GM12878 (cell line): ENCODE measurements around the gene TSPAN5. TPM values are rescaled to one million over a fixed set of nuclear protein-coding genes. Genes with fewer than 3 reads are reported as not detected.

Experiments used
- ATAC-seq: fragments of 200-7000 bp; cut with Tn5 transposase; 3 replicates; pipeline ENCODE4 v1.9.1; 2020; ENCODE audit warnings: mild to moderate bottlenecking, moderate library complexity
- BruUV-seq: library from RNA; stranded (reverse); fragments of 400-500 nt; replicated peaks from 2 replicates; lab custom pipeline; 2021; lab: Mats Ljungman, UMichigan
- CTCF ChIA-PET: fragments of 300-600 bp; sonication (Branson Sonifier 250); formaldehyde crosslinking; extraction: SDS; loops from one replicate; lab custom pipeline; 2021; ENCODE audit warnings: inconsistent platforms; lab: Yijun Ruan, JAX
- POLR2A ChIA-PET: fragments of 350-600 bp; formaldehyde crosslinking; extraction: SDS; loops from one replicate; lab custom pipeline; 2021; ENCODE audit warnings: inconsistent platforms; lab: Charles Lee
- RAD21 ChIA-PET: fragments of 300-600 bp; sonication (Branson Sonifier 250); formaldehyde crosslinking; loops from one replicate; lab custom pipeline; 2023; ENCODE audit warnings: antibody characterized with exemption; ENCODE audit not compliant: unreplicated experiment; lab: Charles Lee
- SMC1A ChIA-PET: fragments of 300-600 bp; sonication (Branson Sonifier 250); formaldehyde crosslinking; loops from one replicate; lab custom pipeline; 2023; ENCODE audit not compliant: unreplicated experiment, uncharacterized antibody; lab: Charles Lee
- DNase-seq: peaks from one replicate; pipeline ENCODE4 v3.0.0-alpha.2; 2011; ENCODE audit warnings: low read depth, low spot score
- FAIRE-seq: peaks from 3 replicates; lab custom pipeline; 2011; peaks lifted over from hg19 to GRCh38; lab: Jason Lieb, UNC
- H2AFZ ChIP-seq: 2 replicates; pipeline ENCODE4 v1.6.0; 2011; ENCODE audit warnings: low read depth, low read length, control low read depth; ENCODE audit not compliant: control insufficient read depth
- H3K27ac ChIP-seq: 2 replicates; pipeline ENCODE4 v1.5.1; 2011; ENCODE audit warnings: control low read depth; ENCODE audit not compliant: control insufficient read depth, insufficient read depth
- H3K27me3 ChIP-seq, 2 experiments: replicated peaks in 1 of 2; 2 replicates each; pipeline versions ENCODE4 v1.6.0 to v1.6.1; 2011; ENCODE audit warnings: low read length in 1 of 2; ENCODE audit not compliant: control insufficient read depth in 2 of 2, insufficient read depth in 2 of 2
- H3K36me3 ChIP-seq, 2 experiments: 2 replicates each; pipeline ENCODE4 v1.5.1; 2011; ENCODE audit warnings: low read length in 1 of 2; ENCODE audit not compliant: control insufficient read depth in 2 of 2, insufficient read depth in 2 of 2
- H3K4me1 ChIP-seq: 2 replicates; pipeline ENCODE4 v1.6.1; 2011; ENCODE audit warnings: mild to moderate bottlenecking, low read length, moderate library complexity, mixed read lengths; ENCODE audit not compliant: control insufficient read depth, insufficient read depth
- H3K4me2 ChIP-seq: 2 replicates; pipeline ENCODE4 v1.6.0; 2011; ENCODE audit warnings: control low read depth; ENCODE audit not compliant: control insufficient read depth, insufficient read depth
- H3K4me3 ChIP-seq: fragments of 200-600 bp; sonication (generic); 2 replicates; pipeline ENCODE4 v1.5.1; 2016
- H3K79me2 ChIP-seq: 2 replicates; pipeline ENCODE4 v1.6.0; 2011; ENCODE audit warnings: low read length; ENCODE audit not compliant: control insufficient read depth, insufficient read depth
- H3K9ac ChIP-seq: 2 replicates; pipeline ENCODE4 v1.8.0; 2011; ENCODE audit warnings: low read length, control low read depth, mixed read lengths; ENCODE audit not compliant: control insufficient read depth, insufficient read depth
- H3K9me3 ChIP-seq: replicated peaks from 3 replicates; pipeline ENCODE4 v1.5.1; 2011; ENCODE audit warnings: mild to moderate bottlenecking, low read length; ENCODE audit not compliant: control insufficient read depth, insufficient read depth
- H4K20me1 ChIP-seq: 2 replicates; pipeline ENCODE4 v1.6.0; 2011; ENCODE audit not compliant: control insufficient read depth, insufficient read depth
- ATF7 ChIP-seq: fragments of 450-650 bp; IDR thresholded peaks from 2 replicates; pipeline ENCODE4 v1.6.1; 2016; ENCODE audit warnings: low read depth, mild to moderate bottlenecking
- BHLHE40 ChIP-seq, 2 experiments: fragments of 450-650 bp in 1 of 2; IDR thresholded peaks; 2 replicates each; pipeline ENCODE4 v1.6.1; 2011 to 2017; ENCODE audit warnings: low read depth in 2 of 2, borderline replicate concordance in 1 of 2, improper control_type of control experiment in 1 of 2, low read length in 1 of 2, mild to moderate bottlenecking in 1 of 2
- CBFB ChIP-seq: IDR thresholded peaks from 2 replicates; pipeline ENCODE4 v1.6.1; 2016; ENCODE audit warnings: antibody characterized with exemption, low read depth
- CEBPB ChIP-seq, 2 experiments: fragments of 150-350 bp in 1 of 2; IDR thresholded peaks; 2 replicates each; pipeline ENCODE4 v1.6.1; 2012 to 2014; ENCODE audit warnings: low read depth in 2 of 2, low read length in 2 of 2, borderline replicate concordance in 1 of 2, inconsistent platforms in 1 of 2
- CHD2 ChIP-seq: IDR thresholded peaks from 2 replicates; pipeline ENCODE4 v1.6.1; 2011; ENCODE audit warnings: low read depth, low read length, improper control_type of control experiment, borderline replicate concordance
- IRF4 ChIP-seq: IDR thresholded peaks from 2 replicates; pipeline ENCODE4 v1.6.1; 2011; ENCODE audit warnings: low read depth, low read length
- JUNB ChIP-seq: IDR thresholded peaks from 2 replicates; pipeline ENCODE4 v1.6.1; 2016; ENCODE audit warnings: antibody characterized with exemption, mild to moderate bottlenecking
- MTA2 ChIP-seq: fragments of 450-650 bp; IDR thresholded peaks from 2 replicates; pipeline ENCODE4 v1.6.1; 2016; ENCODE audit warnings: low read depth, mild to moderate bottlenecking, moderate library complexity
- NFYB ChIP-seq: IDR thresholded peaks from 2 replicates; pipeline ENCODE4 v1.6.1; 2011; ENCODE audit warnings: low read depth, mild to moderate bottlenecking, low read length, improper control_type of control experiment, moderate library complexity; ENCODE audit not compliant: insufficient read depth
- NR2C1 ChIP-seq: fragments of 450-650 bp; IDR thresholded peaks from 2 replicates; pipeline ENCODE4 v1.6.1; 2017; ENCODE audit warnings: antibody characterized with exemption, mild to moderate bottlenecking, moderate library complexity
- NR2F1 ChIP-seq: fragments of 450-650 bp; conservative IDR thresholded peaks from 2 replicates; pipeline ENCODE4 v1.6.1; 2017; ENCODE audit warnings: mild to moderate bottlenecking
- NRF1 ChIP-seq: conservative IDR thresholded peaks from 2 replicates; pipeline ENCODE4 v1.6.1; 2011; ENCODE audit warnings: mild to moderate bottlenecking, low read depth, low read length, improper control_type of control experiment
- POU2F2 ChIP-seq: IDR thresholded peaks from 3 replicates; pipeline ENCODE4 v1.6.1; 2011; ENCODE audit warnings: low read depth, mild to moderate bottlenecking, low read length, borderline replicate concordance
- RAD51 ChIP-seq: fragments of 450-650 bp; IDR thresholded peaks from 2 replicates; pipeline ENCODE4 v1.6.1; 2016; ENCODE audit warnings: moderate library complexity, mild to moderate bottlenecking, inconsistent platforms
- SKIL ChIP-seq: fragments of 450-650 bp; IDR thresholded peaks from 2 replicates; pipeline ENCODE4 v1.6.1; 2017; ENCODE audit warnings: mild to moderate bottlenecking, low read depth, inconsistent platforms; ENCODE audit not compliant: poor library complexity, severe bottlenecking
- SREBF2 ChIP-seq: IDR thresholded peaks from 2 replicates; pipeline ENCODE4 v1.6.1; 2012; ENCODE audit warnings: mild to moderate bottlenecking, low read length
- SUPT20H ChIP-seq: IDR thresholded peaks from 2 replicates; pipeline ENCODE4 v1.6.1; 2011; ENCODE audit warnings: low read depth, mild to moderate bottlenecking, low read length, moderate library complexity, borderline replicate concordance; ENCODE audit not compliant: control insufficient read depth
- WGBS: methylation state at CpG from one replicate; pipeline ENCODE4 v1.1.6; 2016; ENCODE audit warnings: low lambda C conversion rate; ENCODE audit not compliant: insufficient replicate concordance, insufficient coverage; ENCODE audit errors: missing lambda C conversion rate; 5-methylcytosine and 5-hydroxymethylcytosine counted together
- in situ Hi-C: fragments of 300-500 bp; cut with MboI; formaldehyde crosslinking; loops from 9 replicates; pipeline ENCODE4 v1.14.3; 2018; ENCODE audit warnings: mixed read lengths
- intact Hi-C: fragments of 100-400 bp; cut with micrococcal nuclease; formaldehyde crosslinking; loops from one replicate; pipeline ENCODE4 v1.14.2; 2022; ENCODE audit not compliant: unreplicated experiment
- polyA plus RNA-seq, 11 experiments: library from polyadenylated mRNA; depleted of rRNA in 4 of 11; unstranded in 6 of 11; stranded (reverse) in 5 of 11; fragments of >200 nt; fragmentation: Nextera tagmentation in 4 of 11; fragmentation: Illumina TruSeq in 1 of 11; extraction: Ambion mirVana in 4 of 11; extraction: Trizol in 1 of 11; gene quantifications; 1 replicate in 1 of 11; 2 replicates in 10 of 11; pipeline versions ENCODE4 v1.2.1 to v1.2.3, GENCODE V29; 2011 to 2016; ENCODE audit warnings: inconsistent platforms in 2 of 11, missing spikeins in 2 of 11, low read depth in 1 of 11
- total RNA-seq, 4 experiments: library from RNA; depleted of rRNA in 3 of 4; stranded (reverse); fragments of >200 nt in 3 of 4; fragmentation: Illumina TruSeq in 1 of 4; extraction: Trizol in 1 of 4; gene quantifications; 2 replicates each; pipeline versions ENCODE4 v1.2.1 to v1.2.3, GENCODE V29; 2013 to 2021
- TF ChIP-seq, protein P1 (sequence below): IDR thresholded peaks from 2 replicates; pipeline ENCODE4 v1.6.1; 2012; ENCODE audit warnings: low read depth, low read length, improper control_type of control experiment
- TF ChIP-seq, protein P2 (sequence below): fragments of 450-650 bp; IDR thresholded peaks from 2 replicates; pipeline ENCODE4 v1.6.1; 2014; ENCODE audit warnings: mild to moderate bottlenecking
- TF ChIP-seq, protein P3 (sequence below): fragments of 450-650 bp; conservative IDR thresholded peaks from 2 replicates; pipeline ENCODE4 v1.6.1; 2017; ENCODE audit warnings: mild to moderate bottlenecking, moderate library complexity

TSPAN5 gene
- total and polyA plus RNA-seq, 10 of the 15 experiments (the other 5 are each of a cell fraction or from before 2014, with no cell fraction given) = 0.09 to 8.2 (median 0.27) TPM

GRCh38 chr4:98615991-98616390 is 42.4 kb downstream of the TSPAN5 start:
- DNase-seq (no peak), FAIRE-seq (no peak)
- WGBS = 45% methylated on average over 3 of the region's 3 CpGs
- Histone ChIP-seq H3K9me3 (no peaks in the 10 kb centered on the region), H4K20me1 (no peaks in the 10 kb centered on the region), H3K27me3 (no peaks in the 10 kb centered on the region), H2AFZ (no peak overlapping the region), H3K79me2 (no peaks in the 10 kb centered on the region), H3K36me3 (no peaks in the 10 kb centered on the region)
- CTCF ChIA-PET = interaction anchor here (1.5 kb wide), 1 partner anchor 13 kb away, joined by 6 read pairs; no protein-coding TSS in a partner anchor
- in situ Hi-C loops = no loop called here
- SMC1A ChIA-PET = interaction anchor here (0.6 to 1.3 kb wide), 2 partner anchors 14 to 104 kb away, joined by 3 read pairs; no protein-coding TSS in a partner anchor
- TF ChIP-seq NR2F1 (no peak), CHD2 (no peak), SKIL (no peak), POU2F2 (no peak), BHLHE40 (IDR thresholded peaks at IDR 0.05; ENCODE audit: borderline replicate concordance in 1 of 2, low read depth in 2 of 2, low read length in 1 of 2) (no peak), SUPT20H (no peak), CEBPB (IDR thresholded peaks at IDR 0.05; ENCODE audit: borderline replicate concordance in 1 of 2, low read depth in 2 of 2, low read length in 2 of 2) (no peak), ATF7 (no peak), MTA2 (no peak), JUNB (no peak), SREBF2 (no peak), NRF1 (no peak), NFYB (no peak), CBFB (no peak), NR2C1 (no peak), RAD51 (no peak), IRF4 (no peak)
- TF ChIP-seq, protein P1, sequence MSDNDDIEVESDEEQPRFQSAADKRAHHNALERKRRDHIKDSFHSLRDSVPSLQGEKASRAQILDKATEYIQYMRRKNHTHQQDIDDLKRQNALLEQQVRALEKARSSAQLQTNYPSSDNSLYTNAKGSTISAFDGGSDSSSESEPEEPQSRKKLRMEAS = no peak
- TF ChIP-seq, protein P2, sequence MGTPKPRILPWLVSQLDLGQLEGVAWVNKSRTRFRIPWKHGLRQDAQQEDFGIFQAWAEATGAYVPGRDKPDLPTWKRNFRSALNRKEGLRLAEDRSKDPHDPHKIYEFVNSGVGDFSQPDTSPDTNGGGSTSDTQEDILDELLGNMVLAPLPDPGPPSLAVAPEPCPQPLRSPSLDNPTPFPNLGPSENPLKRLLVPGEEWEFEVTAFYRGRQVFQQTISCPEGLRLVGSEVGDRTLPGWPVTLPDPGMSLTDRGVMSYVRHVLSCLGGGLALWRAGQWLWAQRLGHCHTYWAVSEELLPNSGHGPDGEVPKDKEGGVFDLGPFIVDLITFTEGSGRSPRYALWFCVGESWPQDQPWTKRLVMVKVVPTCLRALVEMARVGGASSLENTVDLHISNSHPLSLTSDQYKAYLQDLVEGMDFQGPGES = no peak
- TF ChIP-seq, protein P3, sequence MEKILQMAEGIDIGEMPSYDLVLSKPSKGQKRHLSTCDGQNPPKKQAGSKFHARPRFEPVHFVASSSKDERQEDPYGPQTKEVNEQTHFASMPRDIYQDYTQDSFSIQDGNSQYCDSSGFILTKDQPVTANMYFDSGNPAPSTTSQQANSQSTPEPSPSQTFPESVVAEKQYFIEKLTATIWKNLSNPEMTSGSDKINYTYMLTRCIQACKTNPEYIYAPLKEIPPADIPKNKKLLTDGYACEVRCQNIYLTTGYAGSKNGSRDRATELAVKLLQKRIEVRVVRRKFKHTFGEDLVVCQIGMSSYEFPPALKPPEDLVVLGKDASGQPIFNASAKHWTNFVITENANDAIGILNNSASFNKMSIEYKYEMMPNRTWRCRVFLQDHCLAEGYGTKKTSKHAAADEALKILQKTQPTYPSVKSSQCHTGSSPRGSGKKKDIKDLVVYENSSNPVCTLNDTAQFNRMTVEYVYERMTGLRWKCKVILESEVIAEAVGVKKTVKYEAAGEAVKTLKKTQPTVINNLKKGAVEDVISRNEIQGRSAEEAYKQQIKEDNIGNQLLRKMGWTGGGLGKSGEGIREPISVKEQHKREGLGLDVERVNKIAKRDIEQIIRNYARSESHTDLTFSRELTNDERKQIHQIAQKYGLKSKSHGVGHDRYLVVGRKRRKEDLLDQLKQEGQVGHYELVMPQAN = no peak
- TF ChIP-seq, all 136 proteins: peak for 0
- peaks cover 4% of the 10 kb centered on the region; the same call in 1 of the 2 replicates for H3K4me1 ChIP-seq
- H3K9ac ChIP-seq = no peak overlapping the region
- H3K27ac ChIP-seq = no peak overlapping the region
- intact Hi-C loops = no loop called here
- H3K4me3 ChIP-seq = no peak overlapping the region
- no peak for ATAC-seq
- no TSS peak for BruUV-seq
- H3K4me2 ChIP-seq = no peak overlapping the region
- ChIA-PET POLR2A (no interaction called here), RAD21 (no interaction called here)
